Vagina (tissue), 2 donors: Measurements from ENCODE around the gene PPIF. TPM values are rescaled to one million over a fixed set of nuclear protein-coding genes. Genes with fewer than 3 reads are reported as not detected.

Experiments
- DNase-seq, 2 donors: peaks; one replicate each; pipeline ENCODE4 v3.0.0-alpha.2; 2017; ENCODE audit errors: extremely low spot score in 2 of 2
- H3K27ac ChIP-seq: fragments of 200-600 bp; sonication (generic); one replicate; pipeline ENCODE4 v1.5.1; 2019
- H3K27me3 ChIP-seq: fragments of 200-600 bp; sonication (generic); one replicate; pipeline ENCODE4 v1.5.1; 2019
- H3K36me3 ChIP-seq, 2 donors: fragments of 200-600 bp; sonication (generic); one replicate each; pipeline ENCODE4 v1.5.1; 2017 to 2019
- H3K4me1 ChIP-seq: fragments of 200-600 bp; sonication (generic); one replicate; pipeline ENCODE4 v1.5.1; 2019
- H3K4me3 ChIP-seq, 2 donors: fragments of 200-600 bp; sonication (generic); 1 replicate in 1 of 2; 2 replicates in 1 of 2; pipeline ENCODE4 v1.5.1; 2016 to 2019
- H3K9me3 ChIP-seq: fragments of 200-600 bp; sonication (generic); one replicate; pipeline ENCODE4 v1.5.1; 2019
- POLR2A ChIP-seq, 2 donors: fragments of 450-650 bp; IDR thresholded peaks; one replicate each; pipeline ENCODE4 v1.6.1; 2017; ENCODE audit warnings: antibody characterized with exemption in 2 of 2, mild to moderate bottlenecking in 2 of 2, moderate library complexity in 2 of 2
- POLR2AphosphoS5 ChIP-seq, 2 donors: sonication (generic); formaldehyde crosslinking; IDR thresholded peaks; one replicate each; pipeline ENCODE4 v1.9.0; 2017; ENCODE audit warnings: antibody characterized with exemption in 2 of 2, mild to moderate bottlenecking in 2 of 2, low read depth in 1 of 2; ENCODE audit not compliant: insufficient read depth in 1 of 2
- intact Hi-C: fragments of 100-400 bp; cut with DNase I; formaldehyde crosslinking; loops from one replicate; pipeline ENCODE4 v1.15.1; 2023
- total RNA-seq: library from RNA; depleted of rRNA; stranded (reverse); fragments of >200 nt; gene quantifications from one replicate; pipeline ENCODE4 v1.2.3, GENCODE V29; 2016
- TF ChIP-seq, protein P1 (sequence below), 3 experiments: fragments of 450-650 bp in 2 of 3; fragments of 200-600 bp in 1 of 3; sonication (generic) in 1 of 3; IDR thresholded peaks; one replicate each; pipeline ENCODE4 v1.5.1; 2017 to 2019; ENCODE audit warnings: antibody characterized with exemption in 3 of 3, mild to moderate bottlenecking in 2 of 3, moderate library complexity in 2 of 3

PPIF gene
- total RNA-seq, 1 donor from 2014 or later, result 44.7 TPM

DNA sequence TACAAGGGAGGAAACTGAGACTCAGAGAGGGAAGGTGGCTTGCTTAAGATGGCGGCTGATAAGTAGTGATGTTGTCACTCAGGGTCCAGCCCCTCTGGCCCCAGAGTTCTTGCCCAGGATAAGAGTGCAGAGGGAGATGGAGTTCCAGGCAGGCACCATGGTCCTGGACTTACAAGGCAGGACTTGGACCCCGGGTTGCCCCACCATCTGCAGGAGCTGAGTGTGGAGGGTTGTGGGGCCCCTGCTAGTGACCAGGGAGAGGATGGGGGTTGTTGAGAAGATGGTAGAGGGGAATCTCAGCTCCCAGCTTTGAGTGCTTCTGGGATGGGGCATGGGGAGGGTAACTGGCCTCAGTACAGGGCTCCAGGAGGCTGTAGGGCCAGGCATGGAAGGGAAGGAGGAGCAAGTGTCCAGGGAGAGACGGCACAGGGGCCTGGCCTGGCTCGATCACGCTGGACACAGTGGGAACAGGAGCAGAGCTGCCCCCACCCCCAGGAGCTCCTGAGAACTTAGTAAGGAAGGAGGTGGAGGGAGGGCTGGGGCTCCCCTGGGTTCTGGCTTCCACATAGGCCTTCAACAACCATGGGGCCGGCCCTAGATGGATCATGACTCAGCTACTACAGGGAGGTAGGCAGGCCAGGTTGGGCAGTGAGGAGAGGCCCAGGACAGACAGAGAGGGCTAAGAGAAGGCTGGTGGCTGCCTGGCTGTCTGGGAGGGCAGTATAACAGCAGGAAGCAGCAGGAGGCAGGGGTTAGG, 28.2 kb downstream of the PPIF start:
- peak; percentile 83 to 93 for DNase-seq
- Histone ChIP-seq H3K9me3 (no peaks in the 10 kb centered on the region), H3K36me3 (no peaks in the 10 kb centered on the region), H3K4me3 (no peak overlapping the region), H3K4me1 (peaks cover 25% of the 10 kb centered on the region), H3K27me3 (no peaks in the 10 kb centered on the region), H3K27ac (no peak overlapping the region)
- intact Hi-C loops, result loop anchor here (2.0 kb wide), 1 partner anchor 91 kb away; no protein-coding TSS in a partner anchor
- TF ChIP-seq POLR2AphosphoS5 (IDR thresholded peaks at IDR 0.05; ENCODE audit: insufficient read depth in 1 of 2, low read depth in 1 of 2) (no peak), POLR2A (IDR thresholded peaks at IDR 0.05) (no peak)
- TF ChIP-seq, protein P1, sequence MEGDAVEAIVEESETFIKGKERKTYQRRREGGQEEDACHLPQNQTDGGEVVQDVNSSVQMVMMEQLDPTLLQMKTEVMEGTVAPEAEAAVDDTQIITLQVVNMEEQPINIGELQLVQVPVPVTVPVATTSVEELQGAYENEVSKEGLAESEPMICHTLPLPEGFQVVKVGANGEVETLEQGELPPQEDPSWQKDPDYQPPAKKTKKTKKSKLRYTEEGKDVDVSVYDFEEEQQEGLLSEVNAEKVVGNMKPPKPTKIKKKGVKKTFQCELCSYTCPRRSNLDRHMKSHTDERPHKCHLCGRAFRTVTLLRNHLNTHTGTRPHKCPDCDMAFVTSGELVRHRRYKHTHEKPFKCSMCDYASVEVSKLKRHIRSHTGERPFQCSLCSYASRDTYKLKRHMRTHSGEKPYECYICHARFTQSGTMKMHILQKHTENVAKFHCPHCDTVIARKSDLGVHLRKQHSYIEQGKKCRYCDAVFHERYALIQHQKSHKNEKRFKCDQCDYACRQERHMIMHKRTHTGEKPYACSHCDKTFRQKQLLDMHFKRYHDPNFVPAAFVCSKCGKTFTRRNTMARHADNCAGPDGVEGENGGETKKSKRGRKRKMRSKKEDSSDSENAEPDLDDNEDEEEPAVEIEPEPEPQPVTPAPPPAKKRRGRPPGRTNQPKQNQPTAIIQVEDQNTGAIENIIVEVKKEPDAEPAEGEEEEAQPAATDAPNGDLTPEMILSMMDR (IDR thresholded peaks at IDR 0.05), result no peak

DNA sequence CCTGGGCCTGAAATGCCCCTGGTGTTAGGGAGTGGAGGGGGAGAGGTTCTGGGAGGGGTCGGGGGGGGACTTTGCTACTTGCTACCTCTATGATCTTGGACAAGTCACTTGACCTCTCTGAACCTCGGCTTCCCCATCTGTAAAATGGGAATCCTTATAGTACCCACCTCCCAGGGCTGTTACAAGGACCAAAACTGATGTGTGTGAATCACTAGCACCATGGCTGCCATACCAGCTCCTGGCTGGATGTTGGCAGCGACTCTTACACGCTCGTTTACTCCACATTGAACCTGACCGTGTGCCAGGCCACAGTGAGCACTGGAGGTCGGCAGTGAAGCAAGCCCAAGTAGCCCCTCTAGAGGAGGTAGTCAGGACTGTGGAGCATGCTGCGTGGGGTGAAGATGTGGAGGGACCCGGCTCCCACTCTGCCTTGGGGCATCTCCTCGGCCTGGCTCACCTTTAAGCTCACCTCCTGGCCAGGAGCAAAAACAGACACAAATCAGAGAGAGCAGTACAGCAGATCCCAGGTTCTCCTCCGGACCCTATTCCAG, 28.9 kb downstream of the PPIF start:
- Histone ChIP-seq H3K27ac (no peak overlapping the region), H3K36me3 (no peaks in the 10 kb centered on the region), H3K9me3 (no peaks in the 10 kb centered on the region), H3K27me3 (no peaks in the 10 kb centered on the region), H3K4me3 (no peak overlapping the region), H3K4me1 (peaks cover 31% of the 10 kb centered on the region)
- TF ChIP-seq POLR2AphosphoS5 (IDR thresholded peaks at IDR 0.05; ENCODE audit: insufficient read depth in 1 of 2, low read depth in 1 of 2), result no peak
- peak; percentile 77 to 78 for DNase-seq
- intact Hi-C loops, result no loop called here

DNA sequence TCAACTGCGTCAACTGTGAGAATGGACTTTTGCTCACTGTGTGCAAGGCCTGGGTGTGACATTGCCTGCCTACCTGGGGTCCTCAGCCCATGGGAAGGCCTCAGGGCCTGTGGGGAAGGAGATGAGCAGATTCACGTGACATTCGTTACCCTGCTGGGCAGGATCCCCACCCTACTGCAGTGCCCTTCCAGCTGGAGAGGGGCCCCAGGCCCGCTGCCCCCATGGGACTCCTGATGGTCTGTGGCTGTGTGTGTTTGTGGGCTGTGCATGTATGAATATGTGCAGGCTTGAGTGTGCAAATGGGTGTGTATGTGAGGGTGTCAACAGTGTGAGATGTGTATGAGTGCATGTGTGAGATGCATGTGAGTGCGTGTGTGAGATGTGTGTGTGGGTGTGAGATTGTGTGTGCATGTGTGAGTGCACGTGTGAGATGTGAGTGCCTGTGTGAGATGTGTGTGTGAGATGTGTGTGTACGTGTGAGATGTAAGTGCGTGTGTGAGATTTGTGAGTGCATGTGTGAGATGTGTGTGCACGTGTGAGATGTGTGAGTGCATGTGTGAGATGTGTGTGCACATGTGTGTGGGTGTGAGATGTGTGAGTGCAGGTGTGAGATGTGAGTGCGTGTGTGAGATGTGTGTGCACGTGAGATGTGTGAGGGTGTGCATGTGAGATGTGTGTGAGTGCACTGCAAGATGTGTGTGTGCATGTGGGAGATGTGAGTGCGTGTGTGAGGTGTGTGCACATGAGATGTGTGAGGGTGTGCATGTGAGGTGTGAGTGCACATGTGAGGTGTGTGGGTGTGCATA, 29.7 kb downstream of the PPIF start:
- no peak overlapping the region for H3K4me3 ChIP-seq
- H3K4me1 ChIP-seq, result peaks cover 39% of the 10 kb centered on the region
- intact Hi-C loops, result no loop called here
- no peak overlapping the region for H3K27ac ChIP-seq
- H3K27me3 ChIP-seq, result no peaks in the 10 kb centered on the region
- no peak for TF ChIP-seq POLR2AphosphoS5 (IDR thresholded peaks at IDR 0.05; ENCODE audit: insufficient read depth in 1 of 2, low read depth in 1 of 2)
- TF ChIP-seq, protein P1 (IDR thresholded peaks at IDR 0.05), result no peak
- TF ChIP-seq POLR2A (IDR thresholded peaks at IDR 0.05), result no peak
- peak in 1 of 2 donors; percentile 60 for DNase-seq
- no peaks in the 10 kb centered on the region for H3K36me3 ChIP-seq
- no peaks in the 10 kb centered on the region for H3K9me3 ChIP-seq

DNA sequence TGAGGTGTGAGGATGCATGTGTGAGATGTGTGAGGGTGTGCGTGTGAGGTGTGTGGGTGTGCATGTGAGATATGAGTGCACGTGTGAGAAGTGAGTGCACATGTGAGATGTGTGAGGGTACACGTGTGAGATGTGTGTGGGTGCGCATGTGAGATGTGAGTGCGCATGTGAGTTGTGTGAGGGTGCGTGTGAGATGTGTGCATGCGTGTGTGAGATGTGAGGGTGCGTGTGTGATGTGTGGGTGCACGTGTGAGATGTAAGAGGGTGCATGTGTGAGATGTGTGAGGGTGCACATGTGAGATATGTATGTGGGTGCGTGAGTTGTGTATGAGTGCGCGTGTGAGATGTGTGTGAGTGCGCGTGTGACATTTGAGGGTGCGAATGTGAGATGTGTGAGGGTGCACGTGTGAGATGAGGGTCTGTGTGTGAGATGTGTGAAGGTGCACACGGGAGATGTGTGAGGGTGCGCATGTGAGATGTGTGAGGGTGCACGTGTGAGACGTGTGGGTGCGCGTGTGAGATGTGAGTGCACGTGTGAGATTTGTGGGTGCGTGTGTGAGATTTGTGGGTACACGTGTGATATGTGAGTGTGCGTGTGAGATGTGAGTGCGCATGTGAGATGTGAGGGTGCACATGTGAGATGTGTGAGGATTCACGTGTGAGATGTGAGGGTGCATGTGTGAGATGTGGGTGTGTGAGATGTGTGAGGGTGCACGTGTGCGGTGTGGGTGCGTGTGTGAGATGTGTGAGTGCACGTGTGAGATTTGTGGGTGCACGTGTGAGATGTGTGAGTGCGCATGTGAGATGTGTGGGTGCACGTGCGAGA, 30.5 kb downstream of the PPIF start:
- Histone ChIP-seq H3K36me3 (no peaks in the 10 kb centered on the region), H3K4me3 (no peak overlapping the region), H3K9me3 (no peaks in the 10 kb centered on the region), H3K4me1 (peaks cover 47% of the 10 kb centered on the region), H3K27me3 (no peaks in the 10 kb centered on the region), H3K27ac (no peak overlapping the region)
- peak; percentile 70 to 74 for DNase-seq
- intact Hi-C loops, result no loop called here
- TF ChIP-seq POLR2AphosphoS5 (IDR thresholded peaks at IDR 0.05; ENCODE audit: insufficient read depth in 1 of 2, low read depth in 1 of 2), result no peak
- TF ChIP-seq, protein P1 (IDR thresholded peaks at IDR 0.05), result no peak
- TF ChIP-seq POLR2A (IDR thresholded peaks at IDR 0.05), result no peak

DNA sequence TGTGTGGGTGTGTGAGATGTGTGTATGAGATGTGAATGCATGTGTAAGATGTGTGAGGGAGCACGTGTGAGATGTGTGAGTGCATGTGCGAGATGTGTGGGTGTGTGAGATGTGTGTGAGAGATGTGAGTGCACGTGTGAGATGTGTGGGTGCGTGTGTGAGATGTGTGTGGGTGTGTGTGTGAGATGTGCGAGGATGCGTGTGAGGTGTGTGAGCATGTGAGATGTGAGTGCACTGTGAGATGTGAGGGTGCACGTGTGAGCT, 31.0 kb downstream of the PPIF start:
- H3K4me1 ChIP-seq, result peaks cover 48% of the 10 kb centered on the region
- intact Hi-C loops, result no loop called here
- TF ChIP-seq, protein P1 (IDR thresholded peaks at IDR 0.05), result no peak
- TF ChIP-seq POLR2AphosphoS5 (IDR thresholded peaks at IDR 0.05; ENCODE audit: insufficient read depth in 1 of 2, low read depth in 1 of 2) (no peak), POLR2A (IDR thresholded peaks at IDR 0.05) (no peak)
- H3K36me3 ChIP-seq, result no peaks in the 10 kb centered on the region
- H3K9me3 ChIP-seq, result no peaks in the 10 kb centered on the region
- no peak overlapping the region for H3K4me3 ChIP-seq
- no peak overlapping the region for H3K27ac ChIP-seq
- H3K27me3 ChIP-seq, result no peaks in the 10 kb centered on the region
- DNase-seq, result peak in 1 of 2 donors; percentile 81
